HepG2 (cell line): Measurements from ENCODE around the gene SERP1. TPM values are rescaled to one million over a fixed set of nuclear protein-coding genes. Genes with fewer than 3 reads are reported as not detected.
A peak's percentile ranks its signal among the peaks of the same experiment; 100 is the strongest.

ENCODE experiments used
- ATF1 ChIP-seq: IDR thresholded peaks from 2 replicates; pipeline ENCODE4 v1.6.1; 2016; ENCODE audit warnings: mild to moderate bottlenecking, control low read depth
- CHD4 ChIP-seq: fragments of 200-600 bp; sonication (generic); IDR thresholded peaks from 2 replicates; pipeline ENCODE4 v1.7.0; 2017; ENCODE audit warnings: mild to moderate bottlenecking, low read length, borderline replicate concordance
- DMAP1 ChIP-seq: IDR thresholded peaks from 2 replicates; pipeline ENCODE4 v1.6.1; 2016
- ETV6 ChIP-seq: sonication (generic); formaldehyde crosslinking; conservative IDR thresholded peaks from 2 replicates; pipeline ENCODE4 v1.4.0; 2020; ENCODE audit warnings: missing genetic modification reagents
- KDM5A ChIP-seq: fragments of 200-600 bp; sonication (generic); IDR thresholded peaks from 2 replicates; pipeline ENCODE4 v1.7.0; 2018; ENCODE audit warnings: antibody characterized with exemption, mild to moderate bottlenecking, low read length, borderline replicate concordance
- KLF15 ChIP-seq: sonication (generic); formaldehyde crosslinking; IDR thresholded peaks from 2 replicates; pipeline ENCODE4 v1.8.1; 2023; ENCODE audit warnings: borderline replicate concordance, mild to moderate bottlenecking, inconsistent platforms, missing genetic modification reagents, mixed read lengths
- NFIB ChIP-seq: sonication (generic); formaldehyde crosslinking; IDR thresholded peaks from 2 replicates; pipeline ENCODE4 v1.9.0; 2021; ENCODE audit warnings: missing genetic modification reagents, mild to moderate bottlenecking, borderline replicate concordance
- NR2F6 ChIP-seq, 2 experiments: IDR thresholded peaks; 2 replicates each; pipeline ENCODE4 v1.6.1; 2016; ENCODE audit warnings: antibody characterized with exemption in 1 of 2, mild to moderate bottlenecking in 1 of 2
- NR3C1 ChIP-seq: sonication (generic); formaldehyde crosslinking; IDR thresholded peaks from 2 replicates; pipeline ENCODE4 v1.4.0; 2020; ENCODE audit warnings: missing genetic modification reagents
- RBFOX2 ChIP-seq: fragments of 200-400 bp; formaldehyde crosslinking; IDR thresholded peaks from 2 replicates; pipeline ENCODE4 v1.6.1; 2017; ENCODE audit warnings: low read depth, mild to moderate bottlenecking, low read length
- RELA ChIP-seq: sonication (generic); formaldehyde crosslinking; IDR thresholded peaks from 2 replicates; pipeline ENCODE4 v1.4.0; 2020; ENCODE audit warnings: missing genetic modification reagents
- SIN3B ChIP-seq: fragments of 150-350 bp; IDR thresholded peaks from 2 replicates; pipeline ENCODE4 v1.6.1; 2014; ENCODE audit warnings: low read length
- SMARCC2 ChIP-seq: fragments of 450-650 bp; IDR thresholded peaks from 2 replicates; pipeline ENCODE4 v1.6.1; 2017; ENCODE audit warnings: antibody characterized with exemption, mild to moderate bottlenecking
- ZNF546 ChIP-seq: sonication (generic); formaldehyde crosslinking; conservative IDR thresholded peaks from 2 replicates; pipeline ENCODE4 v1.8.1; 2023; ENCODE audit warnings: mild to moderate bottlenecking, missing genetic modification reagents
- ZSCAN25 ChIP-seq: sonication (generic); formaldehyde crosslinking; IDR thresholded peaks from 2 replicates; pipeline ENCODE4 v1.8.0; 2022; ENCODE audit warnings: mild to moderate bottlenecking, missing genetic modification reagents
- polyA plus RNA-seq, 8 experiments: library from polyadenylated mRNA; depleted of rRNA in 3 of 8; stranded (reverse) in 7 of 8; unstranded in 1 of 8; fragments of >200 nt; fragmentation: Illumina TruSeq in 4 of 8; extraction: Trizol in 4 of 8; gene quantifications; 2 replicates each; pipeline versions ENCODE4 v1.2.1 to v1.2.3, GENCODE V29; 2011 to 2016; ENCODE audit warnings: low read depth in 4 of 8, missing spikeins in 1 of 8, mixed read lengths in 1 of 8; ENCODE audit not compliant: insufficient read depth in 1 of 8
- total RNA-seq, 5 experiments: library from RNA; depleted of rRNA; stranded (reverse); fragments of >200 nt; fragmentation: Illumina TruSeq; extraction: Trizol; gene quantifications; 2 replicates each; pipeline ENCODE4 v1.2.3, GENCODE V29; 2016; ENCODE audit warnings: low read depth in 1 of 5
- TF ChIP-seq, protein P1 (sequence below): sonication (generic); formaldehyde crosslinking; IDR thresholded peaks from 2 replicates; pipeline ENCODE4 v1.4.0; 2020; ENCODE audit warnings: mild to moderate bottlenecking, missing genetic modification reagents
- TF ChIP-seq, protein P2 (sequence below): sonication (generic); formaldehyde crosslinking; IDR thresholded peaks from 2 replicates; pipeline ENCODE4 v1.4.0; 2020; ENCODE audit warnings: missing genetic modification reagents
- TF ChIP-seq, protein P3 (sequence below), 2 experiments: sonication (generic) in 1 of 2; formaldehyde crosslinking in 1 of 2; IDR thresholded peaks; 2 replicates each; pipeline versions ENCODE4 v1.4.0 to v1.6.1; 2016 to 2020; ENCODE audit warnings: borderline replicate concordance in 1 of 2, low read depth in 1 of 2, mild to moderate bottlenecking in 1 of 2, missing genetic modification reagents in 1 of 2
- TF ChIP-seq, protein P4 (sequence below): sonication (generic); formaldehyde crosslinking; IDR thresholded peaks from 2 replicates; pipeline ENCODE4 v1.4.0; 2020; ENCODE audit warnings: missing genetic modification reagents, mild to moderate bottlenecking, borderline replicate concordance

SERP1 gene
- total and polyA plus RNA-seq, 2 of the 13 experiments (the other 11 are each of a cell fraction or from before 2014, with no cell fraction given): 61.2 to 95.0 TPM

DNA sequence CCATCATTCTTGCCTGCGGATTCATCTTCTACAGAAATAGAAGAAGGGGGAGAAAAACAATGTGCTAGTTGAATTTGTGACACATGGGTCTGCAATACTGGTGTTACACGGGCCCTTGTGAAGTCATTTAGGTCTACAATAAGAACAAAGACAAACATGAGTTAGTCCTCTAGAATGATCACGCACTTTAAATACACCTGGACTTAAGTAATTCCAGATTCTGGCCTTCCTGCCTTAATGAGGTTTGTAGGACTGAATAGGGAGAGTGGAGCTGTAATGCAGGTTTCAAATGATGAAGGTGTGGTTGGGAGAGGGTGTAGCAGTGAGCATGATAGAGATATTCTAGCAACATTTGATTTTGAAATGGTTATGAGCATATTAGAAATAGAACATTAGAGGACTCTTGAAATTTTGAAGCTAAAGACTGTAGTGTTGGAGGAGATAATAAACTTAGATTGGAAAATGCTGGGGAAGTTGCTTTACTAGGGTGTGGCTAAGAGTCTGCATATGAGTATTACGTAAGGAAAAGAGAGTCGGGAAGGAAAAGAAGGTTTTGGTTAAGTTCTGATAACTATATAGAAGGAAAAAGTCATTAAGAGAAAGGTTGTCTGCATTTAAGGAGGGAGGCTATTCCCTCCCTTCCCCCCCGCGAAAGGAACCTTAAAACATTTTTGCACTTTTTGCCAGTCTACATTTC is 897 bp upstream of the SERP1 start (continued):
- TF ChIP-seq ZNF546 (CRISPR knock-in tag): no peak
- TF ChIP-seq, protein P1, sequence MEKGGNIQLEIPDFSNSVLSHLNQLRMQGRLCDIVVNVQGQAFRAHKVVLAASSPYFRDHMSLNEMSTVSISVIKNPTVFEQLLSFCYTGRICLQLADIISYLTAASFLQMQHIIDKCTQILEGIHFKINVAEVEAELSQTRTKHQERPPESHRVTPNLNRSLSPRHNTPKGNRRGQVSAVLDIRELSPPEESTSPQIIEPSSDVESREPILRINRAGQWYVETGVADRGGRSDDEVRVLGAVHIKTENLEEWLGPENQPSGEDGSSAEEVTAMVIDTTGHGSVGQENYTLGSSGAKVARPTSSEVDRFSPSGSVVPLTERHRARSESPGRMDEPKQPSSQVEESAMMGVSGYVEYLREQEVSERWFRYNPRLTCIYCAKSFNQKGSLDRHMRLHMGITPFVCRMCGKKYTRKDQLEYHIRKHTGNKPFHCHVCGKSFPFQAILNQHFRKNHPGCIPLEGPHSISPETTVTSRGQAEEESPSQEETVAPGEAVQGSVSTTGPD (CRISPR knock-in tag): no peak
- no peak for TF ChIP-seq SMARCC2
- TF ChIP-seq KLF15: no peak
- no peak for TF ChIP-seq NR2F6 (IDR thresholded peaks at IDR 0.05)
- TF ChIP-seq NR2F6 (CRISPR knock-in tag; IDR thresholded peaks at IDR 0.05): no peak
- no peak for TF ChIP-seq ATF1
- peak; percentile 90 for TF ChIP-seq KDM5A
- TF ChIP-seq ETV6: no peak
- no peak for TF ChIP-seq DMAP1
- TF ChIP-seq, protein P2, sequence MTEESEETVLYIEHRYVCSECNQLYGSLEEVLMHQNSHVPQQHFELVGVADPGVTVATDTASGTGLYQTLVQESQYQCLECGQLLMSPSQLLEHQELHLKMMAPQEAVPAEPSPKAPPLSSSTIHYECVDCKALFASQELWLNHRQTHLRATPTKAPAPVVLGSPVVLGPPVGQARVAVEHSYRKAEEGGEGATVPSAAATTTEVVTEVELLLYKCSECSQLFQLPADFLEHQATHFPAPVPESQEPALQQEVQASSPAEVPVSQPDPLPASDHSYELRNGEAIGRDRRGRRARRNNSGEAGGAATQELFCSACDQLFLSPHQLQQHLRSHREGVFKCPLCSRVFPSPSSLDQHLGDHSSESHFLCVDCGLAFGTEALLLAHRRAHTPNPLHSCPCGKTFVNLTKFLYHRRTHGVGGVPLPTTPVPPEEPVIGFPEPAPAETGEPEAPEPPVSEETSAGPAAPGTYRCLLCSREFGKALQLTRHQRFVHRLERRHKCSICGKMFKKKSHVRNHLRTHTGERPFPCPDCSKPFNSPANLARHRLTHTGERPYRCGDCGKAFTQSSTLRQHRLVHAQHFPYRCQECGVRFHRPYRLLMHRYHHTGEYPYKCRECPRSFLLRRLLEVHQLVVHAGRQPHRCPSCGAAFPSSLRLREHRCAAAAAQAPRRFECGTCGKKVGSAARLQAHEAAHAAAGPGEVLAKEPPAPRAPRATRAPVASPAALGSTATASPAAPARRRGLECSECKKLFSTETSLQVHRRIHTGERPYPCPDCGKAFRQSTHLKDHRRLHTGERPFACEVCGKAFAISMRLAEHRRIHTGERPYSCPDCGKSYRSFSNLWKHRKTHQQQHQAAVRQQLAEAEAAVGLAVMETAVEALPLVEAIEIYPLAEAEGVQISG (CRISPR knock-in tag): no peak
- peak; percentile 59; the same call in 1 of the 2 replicates for TF ChIP-seq RBFOX2
- TF ChIP-seq, protein P3, sequence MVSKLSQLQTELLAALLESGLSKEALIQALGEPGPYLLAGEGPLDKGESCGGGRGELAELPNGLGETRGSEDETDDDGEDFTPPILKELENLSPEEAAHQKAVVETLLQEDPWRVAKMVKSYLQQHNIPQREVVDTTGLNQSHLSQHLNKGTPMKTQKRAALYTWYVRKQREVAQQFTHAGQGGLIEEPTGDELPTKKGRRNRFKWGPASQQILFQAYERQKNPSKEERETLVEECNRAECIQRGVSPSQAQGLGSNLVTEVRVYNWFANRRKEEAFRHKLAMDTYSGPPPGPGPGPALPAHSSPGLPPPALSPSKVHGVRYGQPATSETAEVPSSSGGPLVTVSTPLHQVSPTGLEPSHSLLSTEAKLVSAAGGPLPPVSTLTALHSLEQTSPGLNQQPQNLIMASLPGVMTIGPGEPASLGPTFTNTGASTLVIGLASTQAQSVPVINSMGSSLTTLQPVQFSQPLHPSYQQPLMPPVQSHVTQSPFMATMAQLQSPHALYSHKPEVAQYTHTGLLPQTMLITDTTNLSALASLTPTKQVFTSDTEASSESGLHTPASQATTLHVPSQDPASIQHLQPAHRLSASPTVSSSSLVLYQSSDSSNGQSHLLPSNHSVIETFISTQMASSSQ (IDR thresholded peaks at IDR 0.05; ENCODE audit: low read depth): no peak
- TF ChIP-seq, protein P3 (CRISPR knock-in tag; IDR thresholded peaks at IDR 0.05; ENCODE audit: borderline replicate concordance): no peak
- TF ChIP-seq NFIB (CRISPR knock-in tag): no peak
- TF ChIP-seq SIN3B: no peak
- TF ChIP-seq ZSCAN25 (CRISPR knock-in tag): no peak
- no peak for TF ChIP-seq NR3C1 (CRISPR knock-in tag)
- TF ChIP-seq, protein P4, sequence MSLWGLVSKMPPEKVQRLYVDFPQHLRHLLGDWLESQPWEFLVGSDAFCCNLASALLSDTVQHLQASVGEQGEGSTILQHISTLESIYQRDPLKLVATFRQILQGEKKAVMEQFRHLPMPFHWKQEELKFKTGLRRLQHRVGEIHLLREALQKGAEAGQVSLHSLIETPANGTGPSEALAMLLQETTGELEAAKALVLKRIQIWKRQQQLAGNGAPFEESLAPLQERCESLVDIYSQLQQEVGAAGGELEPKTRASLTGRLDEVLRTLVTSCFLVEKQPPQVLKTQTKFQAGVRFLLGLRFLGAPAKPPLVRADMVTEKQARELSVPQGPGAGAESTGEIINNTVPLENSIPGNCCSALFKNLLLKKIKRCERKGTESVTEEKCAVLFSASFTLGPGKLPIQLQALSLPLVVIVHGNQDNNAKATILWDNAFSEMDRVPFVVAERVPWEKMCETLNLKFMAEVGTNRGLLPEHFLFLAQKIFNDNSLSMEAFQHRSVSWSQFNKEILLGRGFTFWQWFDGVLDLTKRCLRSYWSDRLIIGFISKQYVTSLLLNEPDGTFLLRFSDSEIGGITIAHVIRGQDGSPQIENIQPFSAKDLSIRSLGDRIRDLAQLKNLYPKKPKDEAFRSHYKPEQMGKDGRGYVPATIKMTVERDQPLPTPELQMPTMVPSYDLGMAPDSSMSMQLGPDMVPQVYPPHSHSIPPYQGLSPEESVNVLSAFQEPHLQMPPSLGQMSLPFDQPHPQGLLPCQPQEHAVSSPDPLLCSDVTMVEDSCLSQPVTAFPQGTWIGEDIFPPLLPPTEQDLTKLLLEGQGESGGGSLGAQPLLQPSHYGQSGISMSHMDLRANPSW (CRISPR knock-in tag): 0 out of 2 replicates have a peak, but pooled peaks have one; percentile 3
- TF ChIP-seq CHD4: no peak
- TF ChIP-seq RELA (CRISPR knock-in tag): no peak
